NT2/D1 (cell line): ENCODE results near the gene INSIG1.

Experiments used
- SUZ12 ChIP-seq: IDR thresholded peaks from 2 replicates; pipeline ENCODE4 v1.6.1; 2011; ENCODE audit not compliant: insufficient read length, insufficient read depth; ENCODE audit errors: extremely low read depth
- YY1 ChIP-seq: IDR thresholded peaks from 2 replicates; pipeline ENCODE4 v1.6.1; 2011; ENCODE audit not compliant: insufficient read length, insufficient read depth
- ZNF274 ChIP-seq: IDR thresholded peaks from 2 replicates; pipeline ENCODE4 v1.6.1; 2011; ENCODE audit warnings: mild to moderate bottlenecking, low read depth, low read length

DNA sequence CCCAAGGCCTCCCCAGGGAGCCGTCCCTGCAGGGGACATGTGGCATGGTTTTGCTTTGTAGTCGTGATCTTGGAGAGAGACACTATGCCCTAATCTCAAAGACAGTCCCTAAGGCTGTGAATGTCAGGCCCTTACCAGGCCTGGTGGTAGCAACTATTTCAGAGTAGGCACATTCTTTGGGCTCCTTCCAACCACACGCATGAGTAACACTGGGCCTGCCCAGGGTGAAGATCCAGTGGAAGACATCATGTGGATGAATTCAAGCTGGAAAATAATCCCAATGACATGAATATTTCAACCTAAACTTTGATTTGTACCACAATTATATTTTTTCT is 39.5 kb upstream of the INSIG1 start:
- TF ChIP-seq ZNF274 = no peak
- no peak for TF ChIP-seq YY1
- TF ChIP-seq SUZ12 = no peak
